OCI-LY1 (cell line): ENCODE results near the gene POLR1A.

Source experiments
- H2AFZ ChIP-seq: fragments of 200-600 bp; sonication (generic), shearing (Covaris generic); 2 replicates; pipeline ENCODE4 v1.6.0; 2014; ENCODE audit warnings: antibody characterized with exemption, mild to moderate bottlenecking, low read length
- H3F3A ChIP-seq: fragments of 200-600 bp; sonication (generic), shearing (Covaris generic); 2 replicates; pipeline ENCODE4 v1.6.0; 2014; ENCODE audit warnings: mild to moderate bottlenecking, antibody characterized with exemption, low read length, moderate library complexity; ENCODE audit not compliant: insufficient read depth
- H3K27ac ChIP-seq: fragments of 200-600 bp; sonication (generic); 2 replicates; pipeline ENCODE4 v1.5.1; 2014; ENCODE audit warnings: low read length, mixed run types, mild to moderate bottlenecking, low read depth; ENCODE audit not compliant: poor library complexity, severe bottlenecking
- H3K27me3 ChIP-seq: fragments of 200-600 bp; sonication (generic); 2 replicates; pipeline ENCODE4 v1.6.0; 2014; ENCODE audit warnings: antibody characterized with exemption, mild to moderate bottlenecking, low read length, moderate library complexity; ENCODE audit not compliant: insufficient read depth
- H3K36me3 ChIP-seq: fragments of 200-600 bp; sonication (generic); 2 replicates; pipeline ENCODE4 v1.6.1; 2014; ENCODE audit warnings: mild to moderate bottlenecking, antibody characterized with exemption, low read length, moderate library complexity, mixed read lengths; ENCODE audit not compliant: insufficient read depth
- H3K4me1 ChIP-seq: fragments of 200-600 bp; sonication (generic); 2 replicates; pipeline ENCODE4 v1.5.1; 2014; ENCODE audit warnings: mild to moderate bottlenecking, low read length, moderate library complexity; ENCODE audit not compliant: insufficient read depth, severe bottlenecking
- H3K4me2 ChIP-seq: fragments of 200-600 bp; sonication (generic), shearing (Covaris generic); 2 replicates; pipeline ENCODE4 v1.6.1; 2014; ENCODE audit warnings: low read length
- H3K4me3 ChIP-seq: fragments of 200-600 bp; sonication (generic); 2 replicates; pipeline ENCODE4 v1.5.1; 2014; ENCODE audit warnings: low read length, low read depth, mild to moderate bottlenecking, mixed read lengths; ENCODE audit not compliant: poor library complexity, severe bottlenecking
- H3K79me2 ChIP-seq: fragments of 200-600 bp; shearing (Covaris generic); 2 replicates; pipeline ENCODE4 v1.6.1; 2016; ENCODE audit warnings: mixed run types, low read length, mixed read lengths; ENCODE audit not compliant: insufficient read depth
- H3K9ac ChIP-seq: fragments of 200-600 bp; sonication (generic), shearing (Covaris generic); 2 replicates; pipeline ENCODE4 v1.6.1; 2014; ENCODE audit warnings: mild to moderate bottlenecking, low read length, mixed read lengths
- H3K9me2 ChIP-seq: fragments of 200-600 bp; sonication (generic), shearing (Covaris generic); 2 replicates; pipeline ENCODE4 v1.6.1; 2014; ENCODE audit warnings: low read depth, mild to moderate bottlenecking, low read length, mixed read lengths
- H3K9me3 ChIP-seq: fragments of 200-600 bp; shearing (Covaris generic); 2 replicates; pipeline ENCODE4 v1.6.1; 2014; ENCODE audit warnings: low read length, mixed read lengths
- H4K20me1 ChIP-seq: fragments of 200-600 bp; sonication (generic), shearing (Covaris generic); 2 replicates; pipeline ENCODE4 v1.6.0; 2016; ENCODE audit warnings: mild to moderate bottlenecking, low read length; ENCODE audit not compliant: insufficient read depth
- CTCF ChIP-seq: fragments of 200-600 bp; sonication (generic), shearing (Covaris generic); IDR thresholded peaks from 2 replicates; pipeline ENCODE4 v1.5.1; 2017; ENCODE audit warnings: mild to moderate bottlenecking, antibody characterized with exemption, low read length, moderate library complexity, mixed read lengths
- EZH2 ChIP-seq: fragments of 200-600 bp; sonication (generic), shearing (Covaris generic); IDR thresholded peaks from 2 replicates; pipeline ENCODE4 v1.8.0; 2017; ENCODE audit warnings: borderline replicate concordance, mixed run types, mild to moderate bottlenecking, antibody characterized with exemption, low read length, moderate library complexity, mixed read lengths

Gene POLR1A

GRCh38 chr2:86124683-86125082 lies 19.0 kb upstream of the POLR1A start:
- TF ChIP-seq EZH2 (no peak), CTCF (no peak)
- no peak overlapping the region for H3K9ac ChIP-seq
- H3F3A ChIP-seq: no peaks in the 10 kb centered on the region
- no peak overlapping the region for H2AFZ ChIP-seq
- peaks cover 100% of the 10 kb centered on the region for H3K36me3 ChIP-seq
- no peaks in the 10 kb centered on the region for H3K9me3 ChIP-seq
- H3K79me2 ChIP-seq: no peaks in the 10 kb centered on the region
- no peaks in the 10 kb centered on the region for H3K27me3 ChIP-seq
- no peak overlapping the region for H3K4me2 ChIP-seq
- H3K4me1 ChIP-seq: no peaks in the 10 kb centered on the region
- no peaks in the 10 kb centered on the region for H3K9me2 ChIP-seq
- H3K4me3 ChIP-seq: no peak overlapping the region
- H3K27ac ChIP-seq: no peak overlapping the region
- H4K20me1 ChIP-seq: no peaks in the 10 kb centered on the region

- no peaks in the 10 kb centered on the region for H3K27me3 ChIP-seq
- no peaks in the 10 kb centered on the region for H4K20me1 ChIP-seq
- H3K9ac ChIP-seq: no peak overlapping the region
- no peaks in the 10 kb centered on the region for H3K79me2 ChIP-seq
- H3K4me3 ChIP-seq: no peak overlapping the region
- H3K4me1 ChIP-seq: no peaks in the 10 kb centered on the region
- peaks cover 100% of the 10 kb centered on the region for H3K36me3 ChIP-seq
- H3K27ac ChIP-seq: no peak overlapping the region
- no peaks in the 10 kb centered on the region for H3K9me3 ChIP-seq
- no peak overlapping the region for H3K4me2 ChIP-seq
- no peaks in the 10 kb centered on the region for H3K9me2 ChIP-seq
- H3F3A ChIP-seq: no peaks in the 10 kb centered on the region
- no peak overlapping the region for H2AFZ ChIP-seq
- TF ChIP-seq CTCF: no peak
- TF ChIP-seq EZH2: no peak
Measured at GRCh38 chr2:86123328-86123925, 17.7 kb upstream of the POLR1A start.

GRCh38 chr2:86118130-86118529 lies 12.4 kb upstream of the POLR1A start:
- Histone ChIP-seq H3K9ac (no peak overlapping the region), H3F3A (no peaks in the 10 kb centered on the region), H3K27ac (no peak overlapping the region), H3K9me3 (no peaks in the 10 kb centered on the region), H3K9me2 (no peaks in the 10 kb centered on the region), H3K79me2 (0 out of 2 replicates have a peak, but pooled peaks cover 3% of the 10 kb centered on the region), H4K20me1 (no peaks in the 10 kb centered on the region; the same call in 1 of the 2 replicates), H3K4me2 (no peak overlapping the region), H3K36me3 (peaks cover 100% of the 10 kb centered on the region), H3K27me3 (no peaks in the 10 kb centered on the region), H3K4me3 (no peak overlapping the region), H3K4me1 (no peaks in the 10 kb centered on the region), H2AFZ (no peak overlapping the region)
- TF ChIP-seq CTCF (no peak), EZH2 (no peak)
